ENCODE results near the gene LYRM2.

LYRM2 gene, protein sequence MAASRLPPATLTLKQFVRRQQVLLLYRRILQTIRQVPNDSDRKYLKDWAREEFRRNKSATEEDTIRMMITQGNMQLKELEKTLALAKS

DNA sequence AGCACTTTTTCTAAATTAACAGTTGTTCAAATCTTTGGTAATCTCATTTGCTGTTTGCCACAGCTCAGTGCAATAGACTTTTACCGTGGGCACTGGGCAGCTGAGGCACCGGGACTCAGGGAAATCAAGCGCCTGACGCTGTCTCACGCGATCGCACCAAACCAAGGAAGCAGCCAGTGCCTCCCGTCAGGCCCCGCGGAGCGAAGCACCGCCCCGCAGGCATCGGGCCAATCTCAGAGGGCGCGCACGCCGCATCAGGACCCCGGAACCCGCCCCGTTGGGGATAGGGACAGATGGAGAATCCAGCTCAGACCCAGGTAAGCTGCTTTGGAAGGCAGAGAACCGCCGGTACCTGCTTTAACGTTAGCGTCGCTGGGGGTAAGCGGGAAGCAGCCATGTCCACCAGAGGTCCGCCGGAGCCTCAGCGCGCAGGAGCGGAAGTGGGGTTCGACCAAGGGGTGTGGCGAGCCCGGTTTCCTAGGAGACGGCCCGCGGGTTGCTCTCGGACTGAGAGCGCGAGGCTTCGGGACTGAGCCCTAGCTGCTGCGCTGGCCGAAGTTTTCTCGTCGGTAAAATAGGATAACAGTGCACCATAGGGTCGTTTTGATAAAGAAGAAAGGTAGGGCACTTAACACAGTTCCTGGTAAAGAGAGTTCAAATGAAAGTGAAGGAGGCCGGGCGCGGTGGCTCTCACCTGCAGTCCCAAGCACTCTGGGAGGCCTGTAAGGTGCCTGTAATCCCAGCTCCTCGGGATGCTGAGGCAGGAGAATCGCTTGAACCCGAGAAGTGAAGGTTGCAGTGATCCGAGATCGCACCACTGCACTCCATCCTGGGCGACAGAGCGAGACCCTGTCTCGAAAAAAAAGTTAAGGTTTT lies at the start of gene LYRM2:
Gene LYRM2, minus strand, starts transcription at position 428 of the 876 bp plus-strand sequence. Its CDS starts 31 bp downstream, at position 397.
- Mint-ChIP-seq H3K27ac (peak within 1 kb of the TSS; percentile 77 to 93 (median 85)), H3K27me3 (ENCODE audit: low read depth) (peaks cover 3% of the 10 kb centered on the region), H3K36me3 (ENCODE audit: low read depth) (peaks cover 38% of the 10 kb centered on the region), H3K4me3 (peak within 1 kb of the TSS; percentile 91 to 97 (median 94)), H3K9me3 (no peaks in the 10 kb centered on the region), H3K4me1 (peaks cover 22% of the 10 kb centered on the region)
- TF ChIP-seq, protein P1, sequence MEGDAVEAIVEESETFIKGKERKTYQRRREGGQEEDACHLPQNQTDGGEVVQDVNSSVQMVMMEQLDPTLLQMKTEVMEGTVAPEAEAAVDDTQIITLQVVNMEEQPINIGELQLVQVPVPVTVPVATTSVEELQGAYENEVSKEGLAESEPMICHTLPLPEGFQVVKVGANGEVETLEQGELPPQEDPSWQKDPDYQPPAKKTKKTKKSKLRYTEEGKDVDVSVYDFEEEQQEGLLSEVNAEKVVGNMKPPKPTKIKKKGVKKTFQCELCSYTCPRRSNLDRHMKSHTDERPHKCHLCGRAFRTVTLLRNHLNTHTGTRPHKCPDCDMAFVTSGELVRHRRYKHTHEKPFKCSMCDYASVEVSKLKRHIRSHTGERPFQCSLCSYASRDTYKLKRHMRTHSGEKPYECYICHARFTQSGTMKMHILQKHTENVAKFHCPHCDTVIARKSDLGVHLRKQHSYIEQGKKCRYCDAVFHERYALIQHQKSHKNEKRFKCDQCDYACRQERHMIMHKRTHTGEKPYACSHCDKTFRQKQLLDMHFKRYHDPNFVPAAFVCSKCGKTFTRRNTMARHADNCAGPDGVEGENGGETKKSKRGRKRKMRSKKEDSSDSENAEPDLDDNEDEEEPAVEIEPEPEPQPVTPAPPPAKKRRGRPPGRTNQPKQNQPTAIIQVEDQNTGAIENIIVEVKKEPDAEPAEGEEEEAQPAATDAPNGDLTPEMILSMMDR (IDR thresholded peaks at IDR 0.05; ENCODE audit: unreplicated experiment in 3 of 3): peak in 1 of 3 experiments; percentile 17

DNA sequence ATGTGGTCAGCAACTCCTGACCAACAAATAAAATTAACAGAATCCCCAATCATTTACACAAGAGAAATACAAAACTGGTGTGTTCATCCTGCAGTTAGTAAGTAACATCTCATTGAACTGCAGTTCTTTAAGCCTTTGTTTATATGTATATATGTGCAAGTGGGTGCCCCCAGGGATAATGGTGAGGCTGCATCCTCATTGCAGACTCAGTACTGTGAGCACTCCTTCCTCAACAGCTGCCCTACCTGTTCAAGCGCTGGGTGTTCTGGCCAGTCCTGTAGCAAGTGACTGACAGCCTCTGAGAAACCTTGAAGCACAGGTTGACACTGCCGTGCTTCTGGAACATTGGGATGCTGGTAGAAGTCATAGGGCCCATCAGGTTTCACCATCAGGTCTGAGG lies 49.8 kb upstream of the LYRM2 start:
- peaks cover 63% of the 10 kb centered on the region for H3K36me3 Mint-ChIP-seq (ENCODE audit: low read depth)
- TF ChIP-seq, protein P1 (IDR thresholded peaks at IDR 0.05; ENCODE audit: unreplicated experiment in 3 of 3): no peak
- H3K27me3 Mint-ChIP-seq (ENCODE audit: low read depth): no peaks in the 10 kb centered on the region
- H3K9me3 Mint-ChIP-seq: no peaks in the 10 kb centered on the region
- no peak overlapping the region for H3K27ac Mint-ChIP-seq
- no peaks in the 10 kb centered on the region for H3K4me1 Mint-ChIP-seq
- no peak overlapping the region for H3K4me3 Mint-ChIP-seq

DNA sequence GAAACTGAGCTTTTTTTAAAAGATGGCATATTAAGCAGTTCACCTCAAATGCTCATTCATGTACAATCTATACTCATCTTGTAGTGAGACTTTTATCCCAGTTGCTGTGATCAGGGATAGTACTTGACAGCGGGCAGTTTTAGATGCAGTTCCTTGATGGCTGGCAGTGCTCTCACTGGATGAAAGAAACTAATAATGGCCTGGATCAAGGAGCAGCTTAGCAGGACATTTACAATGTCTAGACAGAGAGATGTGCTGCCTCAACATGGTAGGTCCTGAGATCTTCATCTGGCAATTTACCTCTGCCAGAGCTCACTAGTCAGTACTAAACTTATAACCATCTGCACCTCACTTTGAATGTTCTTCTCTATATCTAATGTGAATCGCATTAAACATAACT lies 46.8 kb upstream of the LYRM2 start:
- H3K36me3 Mint-ChIP-seq (ENCODE audit: low read depth): peaks cover 61% of the 10 kb centered on the region
- no peaks in the 10 kb centered on the region for H3K4me1 Mint-ChIP-seq
- no peak overlapping the region for H3K4me3 Mint-ChIP-seq
- H3K9me3 Mint-ChIP-seq: no peaks in the 10 kb centered on the region
- TF ChIP-seq, protein P1 (IDR thresholded peaks at IDR 0.05; ENCODE audit: unreplicated experiment in 3 of 3): no peak
- H3K27me3 Mint-ChIP-seq (ENCODE audit: low read depth): no peaks in the 10 kb centered on the region
- no peak overlapping the region for H3K27ac Mint-ChIP-seq

DNA sequence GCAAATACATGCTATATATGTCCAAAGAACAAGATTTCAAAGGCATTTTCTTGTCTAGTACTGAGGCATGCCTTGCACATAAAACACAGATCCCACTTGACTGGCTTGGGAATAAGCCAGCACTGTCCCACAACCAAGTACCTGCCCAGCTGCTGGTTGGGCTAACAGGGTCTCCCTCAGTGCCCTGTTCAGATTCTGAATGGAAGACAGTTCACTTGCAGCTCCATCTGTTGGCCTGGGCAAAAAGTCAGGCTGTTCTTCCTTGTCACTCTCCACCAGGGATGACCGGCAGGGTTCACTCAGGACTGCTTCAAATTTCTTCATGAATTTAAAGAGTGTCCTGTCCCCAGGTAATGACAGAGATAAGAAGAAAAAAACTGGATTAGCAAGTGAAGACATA lies 44.4 kb upstream of the LYRM2 start:
- TF ChIP-seq, protein P1 (IDR thresholded peaks at IDR 0.05; ENCODE audit: unreplicated experiment in 3 of 3): no peak
- Mint-ChIP-seq H3K9me3 (no peaks in the 10 kb centered on the region), H3K36me3 (ENCODE audit: low read depth) (peaks cover 67% of the 10 kb centered on the region), H3K4me3 (no peak overlapping the region), H3K4me1 (no peaks in the 10 kb centered on the region), H3K27ac (no peak overlapping the region), H3K27me3 (ENCODE audit: low read depth) (no peaks in the 10 kb centered on the region)

DNA sequence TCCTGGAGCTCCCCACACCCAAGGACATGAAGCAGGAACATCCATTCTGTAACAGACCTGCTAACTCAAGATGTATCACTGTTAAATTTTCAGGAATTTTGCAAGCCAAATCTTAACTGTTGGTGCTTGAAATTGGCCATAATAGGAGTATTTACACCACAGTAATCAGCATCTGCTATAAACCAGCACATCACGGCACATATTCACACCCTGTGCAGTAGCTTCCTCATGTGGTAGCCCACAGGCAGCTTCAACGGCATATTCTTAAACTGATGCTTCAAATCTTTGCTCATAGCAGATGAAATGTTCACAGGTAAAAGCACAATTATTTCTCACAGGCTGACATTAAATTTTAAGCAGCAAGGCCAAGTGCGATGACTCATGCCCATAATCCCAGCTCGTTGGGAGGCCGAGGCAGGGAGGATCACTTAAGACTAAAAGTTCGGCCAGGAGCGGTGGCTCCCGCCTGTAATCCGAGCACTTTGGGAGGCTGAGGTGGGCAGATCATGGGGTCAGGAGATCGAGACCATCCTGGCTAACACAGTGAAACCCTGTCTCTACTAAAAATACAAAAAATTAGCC lies 43.5 kb upstream of the LYRM2 start:
- Mint-ChIP-seq H3K9me3 (no peaks in the 10 kb centered on the region), H3K36me3 (ENCODE audit: low read depth) (peaks cover 64% of the 10 kb centered on the region), H3K4me3 (no peak overlapping the region), H3K27ac (no peak overlapping the region), H3K4me1 (no peaks in the 10 kb centered on the region), H3K27me3 (ENCODE audit: low read depth) (no peaks in the 10 kb centered on the region)
- TF ChIP-seq, protein P1 (IDR thresholded peaks at IDR 0.05; ENCODE audit: unreplicated experiment in 3 of 3): no peak

All from nephron (organoid).